H9 (cell line): Measurements from ENCODE around the gene IZUMO1. TPM values are rescaled to one million over a fixed set of nuclear protein-coding genes. Genes with fewer than 3 reads are reported as not detected.

ENCODE experiments used
- DNase-seq: peaks from one replicate; pipeline ENCODE4 v3.0.0-alpha.2; 2017
- H2AFZ ChIP-seq: one replicate; pipeline ENCODE4 v1.6.1; 2013; ENCODE audit warnings: mild to moderate bottlenecking, low read length, control low read depth, moderate library complexity
- H2AK5ac ChIP-seq: 2 replicates; pipeline ENCODE4 v1.6.1; 2013; ENCODE audit warnings: low read length, control low read depth, mixed read lengths; ENCODE audit not compliant: insufficient read length
- H2BK120ac ChIP-seq: one replicate; pipeline ENCODE4 v1.6.1; 2013; ENCODE audit warnings: low read depth, mild to moderate bottlenecking, low read length, control low read depth, inconsistent platforms; ENCODE audit not compliant: poor library complexity, severe bottlenecking
- H2BK12ac ChIP-seq: 2 replicates; pipeline ENCODE4 v1.6.1; 2013; ENCODE audit warnings: low read length, control low read depth, mixed read lengths, low read depth; ENCODE audit not compliant: insufficient read length
- H2BK15ac ChIP-seq: 2 replicates; pipeline ENCODE4 v1.6.1; 2013; ENCODE audit warnings: low read depth, low read length, control low read depth
- H2BK20ac ChIP-seq: one replicate; pipeline ENCODE4 v1.6.1; 2013; ENCODE audit warnings: low read depth, mild to moderate bottlenecking, low read length, control low read depth, inconsistent platforms; ENCODE audit not compliant: poor library complexity, severe bottlenecking
- H2BK5ac ChIP-seq: 2 replicates; pipeline ENCODE4 v1.6.1; 2013; ENCODE audit warnings: low read length, control low read depth, mixed read lengths; ENCODE audit not compliant: insufficient read length
- H3K14ac ChIP-seq: 2 replicates; pipeline ENCODE4 v1.6.1; 2013; ENCODE audit warnings: low read length, control low read depth; ENCODE audit not compliant: insufficient read depth
- H3K18ac ChIP-seq: 2 replicates; pipeline ENCODE4 v1.6.1; 2013; ENCODE audit warnings: low read depth, mild to moderate bottlenecking, mixed read lengths, low read length, control low read depth; ENCODE audit not compliant: insufficient read length
- H3K23ac ChIP-seq: 2 replicates; pipeline ENCODE4 v1.6.1; 2013; ENCODE audit warnings: low read length, control low read depth, mixed read lengths, low read depth; ENCODE audit not compliant: insufficient read length
- H3K23me2 ChIP-seq: 2 replicates; pipeline ENCODE4 v1.6.1; 2013; ENCODE audit warnings: low read depth, mild to moderate bottlenecking, mixed read lengths, low read length, control low read depth; ENCODE audit not compliant: insufficient read length, poor library complexity, severe bottlenecking
- H3K27ac ChIP-seq: 2 replicates; pipeline ENCODE4 v1.5.1; 2013; ENCODE audit warnings: low read length, control low read depth, mixed read lengths, low read depth; ENCODE audit not compliant: insufficient read length
- H3K27me3 ChIP-seq: 2 replicates; pipeline ENCODE4 v1.6.1; 2013; ENCODE audit warnings: low read length, control low read depth, inconsistent platforms; ENCODE audit not compliant: insufficient read depth
- H3K4ac ChIP-seq: 2 replicates; pipeline ENCODE4 v1.6.1; 2013; ENCODE audit warnings: low read depth, mild to moderate bottlenecking, control low read depth, inconsistent platforms, low read length, moderate library complexity
- H3K4me1 ChIP-seq: 2 replicates; pipeline ENCODE4 v1.6.1; 2013; ENCODE audit warnings: low read length, control low read depth, inconsistent platforms; ENCODE audit not compliant: insufficient read depth
- H3K4me2 ChIP-seq: 2 replicates; pipeline ENCODE4 v1.6.1; 2013; ENCODE audit warnings: low read length, control low read depth, mixed read lengths; ENCODE audit not compliant: insufficient read length, insufficient read depth
- H3K56ac ChIP-seq: 2 replicates; pipeline ENCODE4 v1.6.1; 2013; ENCODE audit warnings: low read depth, mild to moderate bottlenecking, mixed read lengths, low read length, control low read depth; ENCODE audit not compliant: insufficient read length
- H3K79me1 ChIP-seq: 2 replicates; pipeline ENCODE4 v1.6.1; 2013; ENCODE audit warnings: low read depth, mild to moderate bottlenecking, moderate library complexity, low read length, control low read depth, inconsistent platforms; ENCODE audit not compliant: insufficient read depth, poor library complexity, severe bottlenecking
- H3K79me2 ChIP-seq: 2 replicates; pipeline ENCODE4 v1.6.1; 2013; ENCODE audit warnings: low read length, control low read depth, inconsistent platforms; ENCODE audit not compliant: insufficient read depth
- H3K9ac ChIP-seq: 2 replicates; pipeline ENCODE4 v1.6.1; 2013; ENCODE audit warnings: low read length, control low read depth, mixed read lengths; ENCODE audit not compliant: insufficient read length; ENCODE audit errors: extremely low read depth
- H3K9me3 ChIP-seq: one replicate; pipeline ENCODE4 v1.6.1; 2013; ENCODE audit warnings: low read depth, low read length, inconsistent platforms; ENCODE audit not compliant: control insufficient read depth
- H3T11ph ChIP-seq: one replicate; pipeline ENCODE4 v1.6.1; 2013; ENCODE audit warnings: mild to moderate bottlenecking, low read length, control low read depth, inconsistent platforms
- H4K20me1 ChIP-seq: one replicate; pipeline ENCODE4 v1.6.1; 2013; ENCODE audit not compliant: control insufficient read depth, insufficient read length, insufficient read depth
- H4K5ac ChIP-seq: 2 replicates; pipeline ENCODE4 v1.6.1; 2013; ENCODE audit warnings: low read depth, mild to moderate bottlenecking, mixed read lengths, low read length, control low read depth; ENCODE audit not compliant: insufficient read length
- H4K8ac ChIP-seq: replicated peaks from 2 replicates; pipeline ENCODE4 v1.6.1; 2013; ENCODE audit warnings: low read length, control low read depth, mixed read lengths, low read depth; ENCODE audit not compliant: insufficient read length
- H4K91ac ChIP-seq: 2 replicates; pipeline ENCODE4 v1.6.1; 2013; ENCODE audit warnings: low read depth, mild to moderate bottlenecking, moderate library complexity, mixed read lengths, low read length, control low read depth; ENCODE audit not compliant: insufficient read length
- H3K27ac Mint-ChIP-seq, 3 experiments: 2 replicates in 2 of 3; 3 replicates in 1 of 3; pipeline ENCODE4 v1.8.0; 2020 to 2021; ENCODE audit warnings: mixed read lengths in 3 of 3, mild to moderate bottlenecking in 1 of 3, moderate library complexity in 1 of 3
- H3K27me3 Mint-ChIP-seq: 2 replicates; pipeline ENCODE4 v1.8.0; 2021; ENCODE audit warnings: low read depth, mild to moderate bottlenecking, moderate library complexity, mixed read lengths
- H3K36me3 Mint-ChIP-seq, 3 experiments: 2 replicates in 2 of 3; 3 replicates in 1 of 3; pipeline ENCODE4 v1.8.0; 2020 to 2021; ENCODE audit warnings: low read depth in 3 of 3, mixed read lengths in 3 of 3; ENCODE audit not compliant: insufficient read depth in 1 of 3
- H3K4me1 Mint-ChIP-seq, 2 experiments: 2 replicates each; pipeline ENCODE4 v1.8.0; 2020; ENCODE audit warnings: mixed read lengths in 2 of 2
- H3K4me3 Mint-ChIP-seq, 2 experiments: 2 replicates in 1 of 2; 3 replicates in 1 of 2; pipeline ENCODE4 v1.8.0; 2020 to 2021; ENCODE audit warnings: mild to moderate bottlenecking in 2 of 2, mixed read lengths in 2 of 2, moderate library complexity in 1 of 2
- H3K9me3 Mint-ChIP-seq, 2 experiments: 2 replicates in 1 of 2; 3 replicates in 1 of 2; pipeline ENCODE4 v1.8.0; 2020; ENCODE audit warnings: mild to moderate bottlenecking in 2 of 2, mixed read lengths in 2 of 2, moderate library complexity in 1 of 2
- CTCF ChIP-seq: fragments of 200-600 bp; sonication (generic); conservative IDR thresholded peaks from 3 replicates; pipeline ENCODE4 v1.8.0; 2021; ENCODE audit warnings: antibody characterized with exemption, mild to moderate bottlenecking
- WGBS: extraction: QIAGEN DNeasy Blood & Tissue Kit; methylation state at CpG from one replicate; pipeline ENCODE4 v1.1.7; 2013; ENCODE audit warnings: missing lambda C conversion rate, low lambda C conversion rate, mixed read lengths; ENCODE audit not compliant: insufficient read length; ENCODE audit errors: extremely low coverage; 5-methylcytosine and 5-hydroxymethylcytosine counted together
- total RNA-seq: library from RNA; stranded (reverse); gene quantifications from 2 replicates; pipeline ENCODE4 v1.2.1, GENCODE V29; 2021

Gene IZUMO1
- total RNA-seq, 1 experiment from 2014 or later: 3.7 TPM

GRCh38 chr19:48705431-48705830 is 41.3 kb downstream of the IZUMO1 start:
- Histone ChIP-seq H3K23me2 (no peaks in the 10 kb centered on the region), H2BK15ac (no peak overlapping the region), H3K4me1 (no peaks in the 10 kb centered on the region; the same call in 1 of the 2 replicates), H2BK120ac (no peak overlapping the region), H3K9ac (no peak overlapping the region), H3K9me3 (no peaks in the 10 kb centered on the region), H3K4me2 (no peak overlapping the region), H3K27ac (no peak overlapping the region), H3K4ac (no peak overlapping the region), H4K8ac (no peak overlapping the region), H2BK20ac (no peak overlapping the region), H4K5ac (no peak overlapping the region), H3K27me3 (no peaks in the 10 kb centered on the region), H3K18ac (no peak overlapping the region), H3K23ac (no peak overlapping the region), H3K14ac (no peak overlapping the region), H2AFZ (no peak overlapping the region), H2BK5ac (no peak overlapping the region), H2BK12ac (no peak overlapping the region), H3T11ph (no peak overlapping the region), H2AK5ac (no peak overlapping the region), H4K91ac (no peak overlapping the region), H4K20me1 (no peaks in the 10 kb centered on the region), H3K79me1 (no peaks in the 10 kb centered on the region), H3K56ac (no peak overlapping the region), H3K79me2 (no peaks in the 10 kb centered on the region)
- no peak for DNase-seq
- peaks cover 26 to 35% (median 33%) of the 10 kb centered on the region in 3 experiments for H3K36me3 Mint-ChIP-seq
- peaks cover 2 to 4% of the 10 kb centered on the region in 2 experiments; a peak in 4 of 5 replicates for H3K9me3 Mint-ChIP-seq
- H3K4me3 Mint-ChIP-seq: no peak overlapping the region
- no peak for TF ChIP-seq CTCF
- H3K27ac Mint-ChIP-seq: no peak overlapping the region
- no CpG with 5 or more reads among the region's 2 CpGs for WGBS
- peaks cover 7 to 8% of the 10 kb centered on the region in 2 experiments for H3K4me1 Mint-ChIP-seq
- peaks cover 2% of the 10 kb centered on the region; the same call in 1 of the 2 replicates for H3K27me3 Mint-ChIP-seq
